Measurements from ENCODE around the gene MRAP2. TPM values are rescaled to one million over a fixed set of nuclear protein-coding genes. Genes with fewer than 3 reads are reported as not detected.

Gene MRAP2
- total RNA-seq, 4 donors from 2014 or later, result 0.19 to 0.47 TPM; not detected in 2

- no peak for TF ChIP-seq CTCF (IDR thresholded peaks at IDR 0.05)
- ATAC-seq (ENCODE audit: low FRiP score) (no peak), DNase-seq (ENCODE audit: low spot score) (no peak)
Observed at GRCh38 chr6:84135291-84135690, 101.7 kb downstream of the MRAP2 start.

- no peak for DNase-seq (ENCODE audit: low spot score)
- ATAC-seq (ENCODE audit: low FRiP score), result no peak
- no peak for TF ChIP-seq CTCF (IDR thresholded peaks at IDR 0.05)
Observed at GRCh38 chr6:84136364-84137050, 102.9 kb downstream of the MRAP2 start.

- TF ChIP-seq CTCF (IDR thresholded peaks at IDR 0.05), result no peak
- DNase-seq (ENCODE audit: low spot score) (no peak), ATAC-seq (ENCODE audit: low FRiP score) (no peak)
Observed at GRCh38 chr6:84137051-84137375, 103.4 kb downstream of the MRAP2 start.

GRCh38 chr6:84137989-84138575 lies 104.5 kb downstream of the MRAP2 start:
- DNase-seq (ENCODE audit: low spot score) (no peak), ATAC-seq (ENCODE audit: low FRiP score) (no peak)
- TF ChIP-seq CTCF (IDR thresholded peaks at IDR 0.05), result no peak

GRCh38 chr6:84139311-84139710 lies 105.7 kb downstream of the MRAP2 start:
- no peak for DNase-seq (ENCODE audit: low spot score)
- no peak for ATAC-seq (ENCODE audit: low FRiP score)
- no peak for TF ChIP-seq CTCF (IDR thresholded peaks at IDR 0.05)

Other genes starting within 250 kb of the MRAP2 start
- gene RIPPLY2, start 180.4 kb upstream of the MRAP2 start, total RNA-seq, result not detected
- 10 to 100 TPM in 2 of 4 donors, 1 to 10 TPM in 2; 7.2 to 12.8 (median 10.7) TPM for gene CYB5R4, start 174.1 kb upstream of the MRAP2 start, total RNA-seq
- 10 to 100 TPM in 1 of 4 donors, 1 to 10 TPM in 3; 5.3 to 15.8 (median 6.0) TPM for gene CEP162, start 193.9 kb downstream of the MRAP2 start, total RNA-seq

Data from omental fat pad (tissue), 4 donors.